ENCODE results near the gene ZNF648.

DNA sequence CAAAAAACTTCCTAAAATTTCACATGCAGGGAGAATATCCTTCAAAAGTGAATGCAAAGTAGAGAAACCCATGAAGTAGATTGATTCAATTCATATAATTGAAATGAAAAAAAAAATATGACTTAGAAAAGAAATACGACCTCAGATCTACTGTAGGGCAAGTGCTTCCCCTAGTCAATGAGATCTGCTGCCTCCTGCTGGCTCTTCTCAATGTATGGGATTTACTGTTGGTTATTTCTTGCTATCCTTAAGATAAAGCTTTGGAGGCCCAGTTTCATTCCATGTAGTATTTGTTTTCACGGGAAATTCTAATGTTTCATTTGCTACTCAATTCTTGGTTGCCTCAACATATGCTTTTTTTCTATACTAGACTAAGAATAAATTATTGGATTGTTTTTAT is 46.2 kb downstream of the ZNF648 start:
- TF ChIP-seq, protein P1, sequence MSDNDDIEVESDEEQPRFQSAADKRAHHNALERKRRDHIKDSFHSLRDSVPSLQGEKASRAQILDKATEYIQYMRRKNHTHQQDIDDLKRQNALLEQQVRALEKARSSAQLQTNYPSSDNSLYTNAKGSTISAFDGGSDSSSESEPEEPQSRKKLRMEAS (IDR thresholded peaks at IDR 0.05; ENCODE audit: low read depth, low read length): no peak
- no peak for TF ChIP-seq MYC (IDR thresholded peaks at IDR 0.05; ENCODE audit: low read depth, low read length)
- TF ChIP-seq, protein P2, sequence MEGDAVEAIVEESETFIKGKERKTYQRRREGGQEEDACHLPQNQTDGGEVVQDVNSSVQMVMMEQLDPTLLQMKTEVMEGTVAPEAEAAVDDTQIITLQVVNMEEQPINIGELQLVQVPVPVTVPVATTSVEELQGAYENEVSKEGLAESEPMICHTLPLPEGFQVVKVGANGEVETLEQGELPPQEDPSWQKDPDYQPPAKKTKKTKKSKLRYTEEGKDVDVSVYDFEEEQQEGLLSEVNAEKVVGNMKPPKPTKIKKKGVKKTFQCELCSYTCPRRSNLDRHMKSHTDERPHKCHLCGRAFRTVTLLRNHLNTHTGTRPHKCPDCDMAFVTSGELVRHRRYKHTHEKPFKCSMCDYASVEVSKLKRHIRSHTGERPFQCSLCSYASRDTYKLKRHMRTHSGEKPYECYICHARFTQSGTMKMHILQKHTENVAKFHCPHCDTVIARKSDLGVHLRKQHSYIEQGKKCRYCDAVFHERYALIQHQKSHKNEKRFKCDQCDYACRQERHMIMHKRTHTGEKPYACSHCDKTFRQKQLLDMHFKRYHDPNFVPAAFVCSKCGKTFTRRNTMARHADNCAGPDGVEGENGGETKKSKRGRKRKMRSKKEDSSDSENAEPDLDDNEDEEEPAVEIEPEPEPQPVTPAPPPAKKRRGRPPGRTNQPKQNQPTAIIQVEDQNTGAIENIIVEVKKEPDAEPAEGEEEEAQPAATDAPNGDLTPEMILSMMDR (IDR thresholded peaks at IDR 0.05; ENCODE audit: low read depth, low read length): no peak

Measured in NB4 (cell line).